Osteocyte (in vitro differentiated cells): ENCODE results near the gene NCR2. TPM values are rescaled to one million over a fixed set of nuclear protein-coding genes. Genes with fewer than 3 reads are reported as not detected.

ENCODE experiments used
- DNase-seq: peaks from one replicate; pipeline ENCODE4 v3.0.0; 2021; ENCODE audit warnings: mixed read lengths; ENCODE audit not compliant: unreplicated experiment; ENCODE audit errors: extremely low spot score
- H3K27ac Mint-ChIP-seq: one replicate; pipeline ENCODE4 v1.8.0; 2021; ENCODE audit warnings: mild to moderate bottlenecking, mixed read lengths; ENCODE audit not compliant: unreplicated experiment
- H3K27me3 Mint-ChIP-seq: one replicate; pipeline ENCODE4 v1.8.0; 2021; ENCODE audit warnings: mixed read lengths; ENCODE audit not compliant: unreplicated experiment
- H3K36me3 Mint-ChIP-seq: one replicate; pipeline ENCODE4 v1.8.0; 2021; ENCODE audit warnings: mixed read lengths; ENCODE audit not compliant: unreplicated experiment
- H3K4me1 Mint-ChIP-seq: one replicate; pipeline ENCODE4 v1.8.0; 2021; ENCODE audit warnings: mixed read lengths; ENCODE audit not compliant: unreplicated experiment
- H3K4me3 Mint-ChIP-seq: one replicate; pipeline ENCODE4 v1.8.0; 2021; ENCODE audit warnings: mild to moderate bottlenecking, moderate library complexity, mixed read lengths; ENCODE audit not compliant: unreplicated experiment
- H3K9me3 Mint-ChIP-seq: one replicate; pipeline ENCODE4 v1.8.0; 2021; ENCODE audit warnings: mixed read lengths; ENCODE audit not compliant: unreplicated experiment
- long read RNA-seq: library from polyadenylated mRNA; unstranded; transcript quantifications from one replicate; pipeline ENCODE4 v2.0.0, GENCODE V29; 2021
- total RNA-seq: library from RNA; stranded (reverse); gene quantifications from 2 replicates; pipeline ENCODE4 v1.2.1, GENCODE V29; 2021
- TF ChIP-seq, protein P1 (sequence below): fragments of 200-600 bp; sonication (generic); IDR thresholded peaks from 2 replicates; pipeline ENCODE4 v1.5.0; 2021; ENCODE audit warnings: antibody characterized with exemption, mild to moderate bottlenecking, moderate library complexity

Gene NCR2, protein sequence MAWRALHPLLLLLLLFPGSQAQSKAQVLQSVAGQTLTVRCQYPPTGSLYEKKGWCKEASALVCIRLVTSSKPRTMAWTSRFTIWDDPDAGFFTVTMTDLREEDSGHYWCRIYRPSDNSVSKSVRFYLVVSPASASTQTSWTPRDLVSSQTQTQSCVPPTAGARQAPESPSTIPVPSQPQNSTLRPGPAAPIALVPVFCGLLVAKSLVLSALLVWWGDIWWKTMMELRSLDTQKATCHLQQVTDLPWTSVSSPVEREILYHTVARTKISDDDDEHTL
- total RNA-seq, result not detected in 2 replicates
- long read RNA-seq, result 0 reads

- no peak for DNase-seq
- Mint-ChIP-seq H3K27ac (no peak within 1 kb of the TSS), H3K9me3 (no peaks in the 10 kb centered on the region), H3K4me3 (no peak within 1 kb of the TSS), H3K36me3 (no peaks in the 10 kb centered on the region), H3K4me1 (no peaks in the 10 kb centered on the region), H3K27me3 (peaks cover 62% of the 10 kb centered on the region)
- TF ChIP-seq, protein P1, sequence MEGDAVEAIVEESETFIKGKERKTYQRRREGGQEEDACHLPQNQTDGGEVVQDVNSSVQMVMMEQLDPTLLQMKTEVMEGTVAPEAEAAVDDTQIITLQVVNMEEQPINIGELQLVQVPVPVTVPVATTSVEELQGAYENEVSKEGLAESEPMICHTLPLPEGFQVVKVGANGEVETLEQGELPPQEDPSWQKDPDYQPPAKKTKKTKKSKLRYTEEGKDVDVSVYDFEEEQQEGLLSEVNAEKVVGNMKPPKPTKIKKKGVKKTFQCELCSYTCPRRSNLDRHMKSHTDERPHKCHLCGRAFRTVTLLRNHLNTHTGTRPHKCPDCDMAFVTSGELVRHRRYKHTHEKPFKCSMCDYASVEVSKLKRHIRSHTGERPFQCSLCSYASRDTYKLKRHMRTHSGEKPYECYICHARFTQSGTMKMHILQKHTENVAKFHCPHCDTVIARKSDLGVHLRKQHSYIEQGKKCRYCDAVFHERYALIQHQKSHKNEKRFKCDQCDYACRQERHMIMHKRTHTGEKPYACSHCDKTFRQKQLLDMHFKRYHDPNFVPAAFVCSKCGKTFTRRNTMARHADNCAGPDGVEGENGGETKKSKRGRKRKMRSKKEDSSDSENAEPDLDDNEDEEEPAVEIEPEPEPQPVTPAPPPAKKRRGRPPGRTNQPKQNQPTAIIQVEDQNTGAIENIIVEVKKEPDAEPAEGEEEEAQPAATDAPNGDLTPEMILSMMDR, result no peak
Measured at GRCh38 chr6:41335296-41335695, at the start of gene NCR2. Gene NCR2, plus strand, starts transcription at chr6:41335608. Its CDS starts 269 bp downstream, at chr6:41335877.

- Mint-ChIP-seq H3K27me3 (peaks cover 57% of the 10 kb centered on the region), H3K36me3 (no peaks in the 10 kb centered on the region), H3K9me3 (no peaks in the 10 kb centered on the region), H3K27ac (no peak within 1 kb of the TSS), H3K4me3 (no peak within 1 kb of the TSS), H3K4me1 (peaks cover 2% of the 10 kb centered on the region)
- DNase-seq, result no peak
- TF ChIP-seq, protein P1, result no peak
Measured at GRCh38 chr6:41286544-41287346, 48.7 kb upstream of the NCR2 start, which contains the start of gene TREM1. Gene TREM1, minus strand, starts transcription at chr6:41286682. Its CDS starts 27 bp downstream, at chr6:41286655.

DNA sequence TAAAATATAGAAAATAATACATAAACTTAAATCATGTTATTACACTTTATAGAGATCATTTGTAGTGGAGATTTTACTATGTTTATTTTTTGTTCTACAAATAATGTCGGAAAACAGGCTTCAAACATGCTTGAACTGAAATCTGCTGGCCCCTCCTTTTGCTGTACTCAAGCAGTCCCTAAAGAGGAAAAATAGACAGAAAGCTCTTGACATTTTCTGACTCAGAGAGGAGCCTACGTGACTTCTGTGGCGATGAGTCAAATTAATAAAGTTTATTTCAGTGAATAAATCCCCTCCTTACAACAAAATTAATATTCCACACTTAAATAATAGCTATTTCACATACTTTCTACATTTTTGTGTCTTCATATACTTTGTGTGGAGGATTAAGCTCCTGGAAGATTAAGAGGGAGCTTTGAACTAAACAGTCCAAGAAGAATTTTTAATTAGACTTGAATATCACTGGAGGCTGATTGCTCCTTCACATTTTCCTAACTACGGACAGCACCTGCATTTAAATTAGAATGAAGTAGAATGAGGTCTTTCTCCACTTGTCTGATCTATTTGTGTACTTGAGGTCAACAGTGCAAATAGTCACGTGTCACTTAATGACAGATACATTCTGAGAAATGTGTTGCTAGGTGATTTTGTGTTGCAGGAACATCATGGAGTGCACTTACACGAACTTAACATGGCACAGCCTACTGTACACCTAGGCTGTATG, 47.2 kb upstream of the NCR2 start:
- H3K4me1 Mint-ChIP-seq, result peaks cover 2% of the 10 kb centered on the region
- H3K27ac Mint-ChIP-seq, result no peak overlapping the region
- no peak for DNase-seq
- H3K9me3 Mint-ChIP-seq, result no peaks in the 10 kb centered on the region
- H3K36me3 Mint-ChIP-seq, result no peaks in the 10 kb centered on the region
- H3K27me3 Mint-ChIP-seq, result peaks cover 50% of the 10 kb centered on the region
- no peak overlapping the region for H3K4me3 Mint-ChIP-seq
- TF ChIP-seq, protein P1, result no peak

DNA sequence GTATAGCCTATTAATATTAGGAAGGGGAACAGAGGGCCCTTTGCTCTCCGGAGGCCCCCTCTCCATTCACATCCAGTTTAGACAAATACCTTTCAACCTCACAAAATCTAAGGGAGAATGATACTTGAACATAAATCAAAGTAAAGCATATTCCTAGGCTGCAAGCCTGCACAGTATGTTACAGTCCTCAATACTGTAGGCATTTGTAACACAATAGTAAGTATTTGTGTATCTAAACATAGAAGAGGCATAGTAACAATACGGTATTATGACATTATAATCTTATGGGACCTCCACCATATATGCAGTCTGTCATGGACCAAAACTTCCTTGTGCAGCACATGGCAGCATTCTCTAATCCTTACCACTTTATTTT, 46.7 kb upstream of the NCR2 start:
- Mint-ChIP-seq H3K4me1 (peaks cover 2% of the 10 kb centered on the region), H3K27ac (no peak overlapping the region), H3K9me3 (no peaks in the 10 kb centered on the region), H3K36me3 (no peaks in the 10 kb centered on the region), H3K4me3 (no peak overlapping the region), H3K27me3 (peaks cover 49% of the 10 kb centered on the region)
- no peak for DNase-seq
- TF ChIP-seq, protein P1, result no peak
